Measurements from ENCODE around the gene CNNM4.

The CNNM4 gene

DNA sequence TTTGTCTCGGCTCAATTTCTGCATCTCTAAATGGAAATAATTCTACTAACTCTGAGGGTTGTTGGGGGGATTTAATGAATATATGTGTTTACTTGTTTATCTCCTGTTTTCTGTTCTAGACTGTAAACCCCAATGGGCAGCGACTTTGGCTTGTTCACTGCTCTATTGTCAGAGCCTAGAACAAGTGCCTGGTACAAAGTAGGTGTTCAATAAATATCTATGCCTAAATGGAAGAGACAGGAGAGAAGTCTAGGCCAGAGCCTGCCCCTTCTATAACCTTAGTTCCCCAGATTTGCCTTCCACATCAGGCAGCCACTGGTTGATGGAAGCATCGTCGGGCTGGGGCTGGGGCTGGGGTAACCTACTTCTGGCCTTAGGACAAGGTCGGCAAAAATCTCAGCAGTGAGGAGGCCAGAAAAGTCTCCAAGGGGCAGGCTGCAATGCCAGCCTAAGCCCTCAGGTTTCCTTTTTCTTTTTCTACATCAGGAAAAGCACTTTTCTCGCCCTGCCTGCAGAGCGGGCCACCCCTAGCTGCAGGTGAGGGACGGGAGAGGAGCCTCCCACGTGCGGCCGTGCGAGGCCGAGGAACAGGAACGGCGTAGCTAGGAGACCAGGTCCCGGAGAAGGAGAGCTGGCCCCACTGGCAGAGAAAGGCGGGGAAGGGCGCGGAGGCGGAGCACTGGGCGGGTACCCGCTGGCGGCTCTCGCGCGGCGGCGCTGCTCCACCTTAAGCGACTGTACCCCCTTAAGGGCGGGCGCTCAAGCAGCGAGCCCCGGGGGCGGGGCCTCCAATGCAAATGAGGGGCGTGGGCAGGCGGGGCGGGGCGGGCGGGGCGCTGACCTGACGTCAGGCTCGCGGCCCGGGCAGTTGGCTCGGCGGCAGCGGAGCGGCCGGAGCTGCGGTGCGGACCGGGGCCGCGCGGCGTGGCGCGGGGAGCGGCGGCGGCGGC, at the start of gene CNNM4:
CNNM4 (plus strand) TSS at position 867 of the 950 bp plus-strand sequence. CDS start 98 bp downstream, outside the sequence.
- DNase-seq = peak; percentile 90

DNA sequence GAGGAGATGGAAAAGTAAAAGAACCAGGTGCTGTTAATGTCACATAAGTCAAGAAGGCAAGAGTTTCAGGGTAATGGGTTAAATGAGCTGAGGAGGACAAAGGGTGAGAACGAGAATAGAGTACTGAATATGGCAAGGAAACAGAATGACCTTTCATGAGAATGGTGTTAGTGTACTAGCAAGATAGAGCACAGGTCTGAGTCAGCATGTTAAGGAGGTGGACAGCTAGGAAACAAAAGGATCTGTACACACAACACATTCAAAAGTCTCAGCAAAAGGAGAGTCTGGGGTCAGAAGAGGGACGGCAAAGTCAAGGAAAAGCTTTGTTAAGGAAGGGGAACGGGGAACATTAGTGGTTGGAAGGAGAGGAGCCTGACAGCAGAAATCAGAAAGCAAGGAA, 49.7 kb upstream of the CNNM4 start:
- no peak for DNase-seq

DNA sequence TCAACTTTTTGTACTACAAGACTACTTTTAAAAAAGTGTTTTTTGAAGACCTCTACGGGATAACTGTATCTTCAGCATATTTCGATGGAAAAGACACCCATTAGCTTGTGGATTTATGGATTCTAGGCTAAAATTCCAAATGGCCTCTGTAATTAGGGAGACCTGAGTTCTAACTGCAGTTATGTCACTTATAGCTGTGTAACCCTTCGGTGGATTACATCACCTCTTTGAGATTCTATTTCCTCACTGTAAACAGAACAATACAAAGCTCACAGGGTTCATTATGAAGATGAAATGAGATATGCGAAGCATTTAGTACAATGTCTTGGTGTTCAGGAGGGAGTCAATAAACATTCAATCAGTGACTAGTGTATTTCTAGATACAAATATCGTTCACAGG, 45.0 kb upstream of the CNNM4 start:
- no peak for DNase-seq

DNA sequence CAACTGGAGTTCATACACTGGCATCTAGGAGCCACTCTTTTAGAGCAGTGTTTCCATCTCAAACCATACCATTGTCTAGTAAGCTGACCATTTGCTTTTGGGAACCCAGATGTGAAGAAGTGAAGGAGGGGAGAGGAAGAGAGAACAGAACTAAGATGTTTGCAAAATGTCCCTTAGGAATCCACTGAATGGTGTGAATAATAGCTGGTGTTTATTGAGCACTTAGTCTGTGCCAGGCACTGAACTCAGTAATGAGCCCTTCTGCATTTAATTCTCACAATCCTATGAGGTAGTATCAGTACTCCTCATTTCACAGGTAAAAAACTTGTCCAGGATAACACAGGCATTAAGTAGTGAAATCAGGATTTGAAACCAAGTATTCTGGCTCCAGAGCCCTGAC, 44.3 kb upstream of the CNNM4 start:
- no peak for DNase-seq

DNA sequence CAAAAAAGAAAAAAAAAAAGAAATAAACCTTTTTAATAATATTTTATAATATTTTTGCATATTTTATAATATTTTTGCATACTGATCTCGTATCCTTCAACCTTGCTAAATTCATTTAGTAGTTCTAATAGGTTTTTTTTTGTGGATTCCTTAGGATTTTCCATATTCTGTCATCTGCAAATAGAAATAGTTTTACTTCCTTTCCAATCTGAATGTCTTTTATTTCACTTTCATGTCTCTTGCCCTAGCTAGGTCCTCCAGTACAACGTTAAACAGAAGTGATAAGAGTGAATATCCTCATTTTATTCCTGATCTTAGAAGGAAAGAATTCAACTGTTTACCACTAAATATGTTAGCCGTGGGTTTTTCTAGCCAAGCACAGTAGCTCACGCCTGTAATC, 34.6 kb upstream of the CNNM4 start:
- DNase-seq = no peak

DNA sequence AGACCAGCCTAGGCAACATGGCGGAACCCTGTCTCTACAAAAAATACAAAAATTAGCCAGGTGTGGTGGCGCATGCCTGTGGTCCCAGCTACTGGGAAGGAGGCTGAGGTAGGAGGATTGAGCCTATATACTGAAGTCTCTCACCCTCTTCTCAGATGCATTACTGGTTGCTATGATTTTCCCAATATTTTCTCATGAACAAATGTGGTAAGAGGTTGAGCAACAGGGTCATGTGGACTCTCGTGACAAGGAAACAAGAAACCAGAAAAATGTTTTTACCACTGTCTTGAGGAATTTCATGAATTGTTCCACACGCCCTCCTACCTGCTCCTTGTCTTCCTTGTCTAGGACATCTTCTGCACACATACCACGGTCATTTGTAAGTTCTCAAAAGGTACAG, 33.3 kb upstream of the CNNM4 start:
- DNase-seq = no peak

DNA sequence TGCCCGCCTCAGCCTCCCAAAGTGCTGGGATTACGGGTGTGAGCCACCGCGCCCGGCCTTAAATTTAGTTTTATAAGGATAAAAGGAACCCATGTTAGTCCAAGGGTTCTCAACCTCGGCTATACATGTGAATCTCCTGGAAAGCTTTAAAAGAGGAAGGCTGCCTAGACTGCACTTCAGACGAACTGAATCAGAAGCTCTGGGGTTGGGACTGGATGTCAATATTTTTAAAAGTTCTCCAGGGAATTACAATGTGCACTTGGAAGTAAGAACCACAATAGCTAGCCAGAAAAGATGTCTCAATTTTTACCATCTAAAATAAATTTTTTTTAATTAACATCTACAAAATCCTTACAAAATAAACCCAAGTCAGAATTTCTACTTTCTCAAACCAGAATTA, 31.0 kb upstream of the CNNM4 start:
- no peak for DNase-seq

DNA sequence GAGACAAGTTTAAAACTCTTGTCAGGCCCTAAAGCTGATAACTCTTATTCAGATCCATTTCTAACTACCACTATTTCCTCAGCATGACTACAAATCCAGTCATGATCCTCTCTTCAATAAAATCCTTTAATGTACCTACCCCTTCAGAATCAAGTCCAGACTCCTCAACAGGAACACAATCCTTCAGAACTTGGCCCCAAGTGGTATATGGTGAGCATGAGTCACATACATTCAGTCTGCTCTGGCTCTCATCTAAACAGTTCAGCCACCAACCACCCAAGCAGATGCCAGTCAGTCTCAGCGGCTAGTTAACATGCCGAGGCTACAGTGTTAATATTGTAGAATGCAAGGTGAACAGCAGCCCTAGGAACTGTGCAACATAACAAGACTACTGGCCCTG, 30.5 kb upstream of the CNNM4 start:
- DNase-seq = no peak

DNA sequence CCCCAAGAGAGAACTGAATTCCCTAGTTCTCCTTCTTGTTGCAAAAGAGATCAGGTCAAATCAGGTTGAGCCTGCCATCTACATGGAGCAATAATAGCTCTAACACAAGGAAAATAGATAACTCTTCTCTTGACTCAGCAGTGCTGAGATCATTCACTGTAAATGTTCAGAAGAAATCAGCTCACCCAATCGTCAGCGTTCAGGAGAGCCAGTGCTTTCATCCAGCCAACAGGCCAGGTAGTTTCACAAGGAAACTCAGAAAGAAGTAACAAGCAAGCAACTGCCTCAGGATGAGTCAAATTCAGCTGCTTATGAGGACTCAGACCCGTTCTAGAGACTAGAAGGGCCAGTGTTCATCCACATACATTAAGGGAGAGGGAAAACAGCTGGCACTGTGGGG, 26.8 kb upstream of the CNNM4 start:
- DNase-seq = no peak

DNA sequence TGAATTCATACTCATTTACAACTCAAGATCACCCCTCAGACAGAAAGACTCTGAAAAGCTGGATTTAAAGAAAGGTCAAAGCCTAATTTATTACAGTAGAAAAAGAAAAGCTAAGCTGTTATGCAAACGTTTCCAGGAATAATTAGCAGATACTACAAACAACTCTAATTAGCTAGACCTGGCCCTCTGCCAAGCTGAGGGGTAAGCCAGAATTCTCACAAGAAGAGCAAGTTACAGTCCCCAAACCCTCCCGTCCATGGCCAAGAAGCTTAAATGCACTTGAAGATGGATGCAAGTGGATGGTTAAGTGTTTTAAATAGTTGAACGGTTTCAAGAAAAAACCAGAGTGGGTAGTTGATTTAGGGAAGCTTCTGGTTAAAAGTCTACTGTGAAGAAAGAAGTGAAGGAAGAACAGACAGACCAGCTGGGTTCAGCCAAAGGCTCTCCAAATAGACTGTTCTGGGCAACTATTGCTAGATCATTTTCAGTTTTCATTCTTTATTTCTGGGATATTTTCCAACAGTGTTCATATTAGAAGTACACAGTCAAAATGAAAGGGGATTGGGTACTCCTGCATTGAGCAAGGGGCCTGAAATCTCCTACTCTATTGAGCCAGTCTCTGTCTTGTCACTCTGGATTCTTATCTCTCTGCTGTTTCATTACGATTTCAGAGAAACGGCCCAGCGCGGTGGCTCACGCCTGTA, 25.7 kb upstream of the CNNM4 start:
- DNase-seq = no peak

DNA sequence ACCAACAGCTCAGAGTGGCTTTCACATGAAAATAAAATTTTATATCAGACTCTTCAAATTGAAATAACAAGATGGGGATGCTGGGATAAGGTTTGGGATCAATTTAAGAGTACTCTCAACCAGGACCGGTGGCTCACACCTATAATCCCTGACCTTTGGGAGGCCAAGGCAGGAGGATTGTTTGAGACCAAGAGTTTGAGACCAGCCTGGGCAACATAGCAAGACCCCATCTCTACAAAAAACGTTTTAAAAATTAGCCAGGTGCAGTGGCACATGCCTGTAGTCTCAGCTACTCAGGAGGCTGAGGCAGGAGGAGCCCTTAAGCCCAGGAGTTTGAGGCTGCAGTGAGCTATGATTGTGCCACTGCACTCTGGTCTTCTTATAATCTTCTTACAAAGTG, 23.5 kb upstream of the CNNM4 start:
- no peak for DNase-seq

DNA sequence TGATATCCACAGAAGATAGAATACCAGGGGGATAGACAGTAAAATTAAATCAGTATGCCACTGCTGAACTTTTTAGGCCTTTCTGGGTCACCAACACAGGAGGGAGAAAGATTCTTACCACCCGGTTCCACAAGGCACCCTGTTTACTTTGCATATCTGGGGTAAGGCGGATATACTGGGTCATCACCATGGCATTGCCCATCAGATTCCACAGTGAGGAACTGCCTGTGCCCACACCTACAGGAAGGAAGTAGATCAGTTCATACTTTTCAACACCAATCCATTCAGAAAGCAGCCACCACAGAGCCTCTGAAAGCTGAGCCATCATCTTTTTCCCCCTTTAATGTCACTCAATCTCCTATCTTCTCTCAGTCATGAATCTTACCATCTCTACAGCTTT, 22.9 kb upstream of the CNNM4 start:
- DNase-seq = no peak

DNA sequence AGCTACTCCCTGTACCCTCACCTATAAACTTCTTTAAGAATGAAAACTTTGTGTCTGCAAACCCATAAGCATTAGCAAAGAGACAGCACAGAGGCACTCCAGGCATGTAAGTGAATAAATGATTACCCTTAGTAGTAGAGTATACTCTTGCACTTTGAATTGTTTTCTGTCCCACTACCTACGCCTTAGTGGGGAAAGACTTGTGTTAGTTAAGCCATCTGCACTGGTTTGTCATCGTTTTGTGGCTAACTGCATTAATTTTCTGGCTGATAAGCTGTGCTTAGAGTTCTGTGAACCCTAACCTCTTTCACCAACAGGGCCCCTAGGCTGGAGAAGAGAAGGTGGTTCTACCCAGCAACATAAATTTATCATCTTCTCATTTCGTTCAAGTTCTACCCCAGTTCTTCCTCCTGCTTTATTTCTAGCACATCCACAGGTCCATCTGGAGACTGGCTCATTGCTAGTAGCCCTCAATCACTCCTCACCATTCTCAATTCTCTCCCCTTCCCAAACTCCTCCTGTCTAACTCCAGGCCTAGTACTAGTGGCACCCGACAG, 21.5 kb upstream of the CNNM4 start:
- DNase-seq = no peak

DNA sequence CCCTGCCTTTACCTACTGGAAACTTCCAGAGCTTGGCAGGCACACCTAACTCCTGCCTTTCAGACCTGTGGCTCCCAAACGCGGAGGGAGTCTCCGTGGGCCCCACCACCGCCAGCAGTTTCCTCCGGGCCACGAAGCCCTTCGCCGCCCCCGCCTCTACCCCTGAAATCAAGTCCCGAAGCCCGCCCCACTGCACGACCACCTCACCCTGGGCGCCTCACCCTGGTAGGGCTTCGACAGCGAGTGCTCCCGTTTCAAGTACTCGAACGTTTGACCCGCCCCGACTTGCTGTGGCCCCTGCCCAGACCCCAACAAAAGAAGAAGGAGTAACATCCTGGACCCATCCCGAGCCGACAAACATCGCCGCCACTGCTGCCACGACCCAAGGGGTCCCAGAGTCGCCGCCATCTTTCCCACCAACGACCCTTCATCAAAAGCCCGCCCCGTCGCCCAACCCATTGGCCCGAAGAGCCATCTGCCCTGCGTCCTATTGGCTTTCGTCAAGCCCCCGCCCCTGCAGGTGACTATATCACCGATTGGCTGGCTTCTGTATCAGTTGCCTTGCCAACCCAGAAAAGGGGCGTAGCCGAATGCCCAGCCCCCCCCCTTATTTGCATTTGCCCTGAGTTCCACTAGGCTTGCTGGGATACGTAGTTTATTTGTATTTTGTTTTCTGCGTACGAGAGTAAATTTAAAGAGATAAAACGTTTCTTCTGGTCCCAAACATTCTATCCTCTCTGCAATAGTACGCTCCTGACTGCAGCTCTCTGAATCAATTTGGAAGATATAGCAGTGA, 20.9 kb upstream of the CNNM4 start, which contains the start of gene LMAN2L:
LMAN2L (minus strand) TSS at position 432 of the 796 bp plus-strand sequence; CDS start at position 408, 24 bp downstream.
- peak; percentile 94 for DNase-seq

DNA sequence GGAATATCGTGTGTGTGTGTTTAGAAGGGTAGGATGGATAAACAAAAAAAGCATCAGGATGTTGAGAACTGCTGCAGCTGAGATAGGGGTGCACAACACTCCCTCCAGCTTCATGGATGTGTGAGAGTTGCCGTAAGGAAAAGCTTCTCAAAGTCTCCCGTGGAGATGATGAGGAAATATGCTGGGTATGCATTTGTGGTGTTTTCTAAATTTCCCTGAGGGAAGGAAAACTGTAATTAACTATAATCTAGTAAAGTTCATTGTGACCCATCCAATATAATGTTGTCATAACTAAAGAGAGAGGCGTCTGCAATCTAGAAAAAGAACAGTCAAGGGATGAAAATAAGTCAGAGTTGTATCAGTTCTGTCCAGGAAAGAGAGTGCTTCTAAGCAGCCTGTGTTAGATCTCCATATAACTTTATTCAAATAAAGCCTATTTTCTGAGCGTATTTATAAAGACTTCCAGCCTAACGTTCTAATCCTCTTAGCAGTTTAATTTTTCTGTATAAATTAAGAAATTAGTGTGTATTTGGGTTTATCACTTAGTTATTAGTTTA, 13.6 kb upstream of the CNNM4 start:
- no peak for DNase-seq

DNA sequence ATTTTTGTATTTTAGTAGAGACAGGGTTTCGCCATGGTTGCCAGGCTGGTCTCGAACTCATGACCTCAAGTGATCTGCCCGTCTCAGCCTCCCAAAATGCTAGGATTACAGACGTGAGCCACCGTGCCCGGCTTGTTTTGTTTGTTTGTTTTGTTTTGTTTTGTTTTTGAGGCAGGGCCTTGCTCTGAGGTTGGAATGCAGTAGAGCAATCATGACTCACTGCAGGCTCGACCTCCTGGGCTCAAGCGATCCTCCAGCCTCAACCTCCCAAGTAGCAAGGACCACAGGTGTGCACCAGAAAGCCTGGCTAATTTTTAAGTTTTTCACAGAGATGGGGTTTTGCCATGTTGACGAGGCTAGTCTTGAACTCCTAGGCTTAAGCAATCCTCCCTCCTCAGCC, 8.9 kb upstream of the CNNM4 start:
- no peak for DNase-seq

DNA sequence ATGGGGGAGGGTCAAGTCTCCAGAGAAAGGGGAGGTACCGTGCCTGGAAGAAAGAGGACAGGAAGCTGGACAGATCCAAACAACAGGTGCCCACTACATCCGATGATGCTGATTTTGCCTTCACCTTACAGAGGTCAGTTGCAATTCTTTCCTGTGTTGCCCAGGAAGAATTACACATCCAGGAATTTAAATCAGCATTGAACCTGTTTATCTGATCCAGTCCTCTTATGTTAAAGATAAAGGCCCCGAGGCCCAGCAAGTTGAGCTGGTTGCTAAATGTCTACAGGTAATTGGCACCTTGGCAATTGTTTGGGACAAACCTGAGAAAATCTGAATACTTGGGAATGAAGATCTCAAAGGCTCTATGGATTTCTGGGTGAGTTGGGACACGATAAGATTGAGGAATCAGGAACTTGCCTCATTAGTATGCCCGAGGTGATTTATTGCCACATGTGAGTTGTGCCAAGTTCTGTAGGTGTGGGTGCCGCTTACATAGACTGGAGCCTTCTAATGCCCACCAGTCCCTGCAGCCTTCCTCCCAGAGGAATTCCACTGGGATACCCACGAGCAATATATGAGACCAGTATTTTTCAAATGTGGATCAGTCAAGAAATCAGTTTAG, 6.9 kb upstream of the CNNM4 start:
- DNase-seq = no peak

DNA sequence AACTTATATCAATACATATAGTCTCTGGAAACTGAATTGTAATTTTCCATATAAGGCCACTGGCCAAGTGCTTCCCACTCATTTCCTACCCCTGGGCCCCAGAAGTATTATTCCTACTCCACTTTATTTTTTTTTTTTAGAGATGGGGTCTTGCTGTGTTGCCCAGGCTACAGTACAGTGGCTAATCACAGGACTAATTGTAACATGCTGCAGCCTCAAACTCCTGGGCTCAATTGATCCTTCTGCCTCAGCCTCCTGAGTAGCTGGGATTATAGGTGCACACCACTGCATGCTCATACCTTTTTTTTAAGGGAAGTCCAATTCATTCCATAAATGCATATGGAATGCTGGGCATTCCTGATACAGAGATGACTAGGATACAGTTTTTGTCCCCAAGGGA, 6.4 kb upstream of the CNNM4 start:
- DNase-seq = no peak

DNA sequence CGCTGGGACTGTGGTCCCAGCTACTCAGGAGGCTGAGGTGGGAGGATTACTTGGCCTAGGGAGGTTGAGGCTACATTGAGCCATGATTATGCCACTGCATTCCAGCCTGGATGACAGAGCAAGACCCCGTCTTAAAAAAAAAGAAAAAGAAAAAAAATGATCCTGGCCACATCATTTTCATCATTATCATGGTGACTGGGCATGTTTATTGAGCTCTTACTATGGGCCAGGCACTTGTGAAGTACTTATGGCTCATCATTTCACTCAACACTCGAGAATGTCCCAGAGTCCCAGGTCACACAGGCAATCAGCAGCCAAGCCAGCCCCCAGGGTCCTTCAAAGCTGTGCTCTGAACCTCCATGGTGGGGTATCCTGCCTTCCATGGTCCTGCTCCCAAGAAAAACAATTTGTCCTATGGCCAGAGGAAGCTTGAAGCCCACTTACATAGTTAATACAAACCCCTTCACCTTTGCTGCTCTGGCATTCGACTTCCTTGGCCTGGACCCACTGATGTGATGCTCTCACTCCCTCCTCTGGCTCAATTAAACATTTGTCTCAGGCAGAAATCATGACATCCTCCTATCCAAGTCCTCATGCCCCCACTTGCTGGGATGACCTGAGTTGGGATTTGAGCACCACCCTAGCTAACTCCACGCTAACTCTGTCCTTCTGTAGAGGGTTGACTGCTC, 3.8 kb upstream of the CNNM4 start:
- no peak for DNase-seq

DNA sequence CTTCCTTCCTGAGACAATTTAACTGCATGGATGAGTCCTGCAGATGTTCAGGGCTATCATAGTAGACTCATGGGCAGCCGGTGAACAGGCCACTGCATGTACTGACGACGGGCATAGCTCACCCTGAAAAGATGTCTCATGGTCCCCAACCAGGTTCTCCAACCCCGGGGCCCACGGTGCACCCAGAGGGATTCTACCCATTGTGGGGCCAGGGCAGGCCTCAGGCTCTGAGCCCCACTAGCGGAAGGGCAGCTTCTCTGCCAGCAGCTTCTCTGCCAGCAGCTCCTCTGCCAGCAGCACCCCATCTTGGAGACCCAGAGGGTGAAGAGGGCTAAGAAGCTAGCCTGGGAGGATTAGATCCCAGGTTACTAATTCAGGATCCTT, 3.2 kb upstream of the CNNM4 start:
- DNase-seq = no peak

DNA sequence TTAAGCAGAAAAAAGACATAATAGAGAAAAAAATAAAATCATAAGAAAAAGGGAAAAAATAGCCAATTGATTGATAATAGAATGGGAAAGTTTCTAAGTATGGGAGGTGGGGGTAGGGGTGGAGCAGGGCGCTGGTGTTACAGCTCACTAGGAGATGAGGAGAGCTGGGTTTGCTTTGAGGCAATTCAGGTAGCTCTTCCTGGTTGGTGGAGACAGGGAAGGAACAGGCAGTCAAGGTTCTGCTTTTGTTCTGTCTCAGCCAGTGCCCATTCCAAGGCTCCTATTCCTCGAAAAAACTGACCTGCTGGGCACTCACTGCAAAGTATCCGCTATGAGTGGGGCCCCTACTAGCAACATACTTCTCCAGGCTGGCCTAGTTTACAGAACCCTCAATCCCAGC, 1.7 kb upstream of the CNNM4 start:
- no peak for DNase-seq

DNA sequence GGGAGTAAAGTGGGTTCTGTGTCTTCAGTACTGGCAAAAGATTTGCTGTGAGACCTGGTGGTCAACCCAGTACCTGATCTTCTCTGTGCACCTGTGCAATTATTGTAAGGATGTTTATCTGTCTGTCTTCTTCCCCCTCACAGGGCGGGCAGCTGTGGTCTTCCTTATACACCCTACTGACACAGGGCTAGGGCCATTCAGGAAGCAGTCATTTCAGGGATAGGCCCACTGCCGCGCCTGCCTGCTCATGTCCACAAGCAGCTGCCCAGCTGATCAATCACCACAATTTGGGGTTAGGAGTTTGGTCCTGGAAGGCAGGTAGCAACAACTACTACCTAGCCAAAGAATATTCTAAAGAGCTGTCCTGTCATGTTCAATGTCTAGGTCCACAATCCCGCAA, 1.2 kb upstream of the CNNM4 start:
- no peak for DNase-seq
